Measurements from ENCODE around the gene BARHL1. TPM values are rescaled to one million over a fixed set of nuclear protein-coding genes. Genes with fewer than 3 reads are reported as not detected.

The BARHL1 gene
- polyA plus RNA-seq, 1 donor (not counting 4 experiments of a cell fraction or from before 2014, with no cell fraction given), result not detected

DNA sequence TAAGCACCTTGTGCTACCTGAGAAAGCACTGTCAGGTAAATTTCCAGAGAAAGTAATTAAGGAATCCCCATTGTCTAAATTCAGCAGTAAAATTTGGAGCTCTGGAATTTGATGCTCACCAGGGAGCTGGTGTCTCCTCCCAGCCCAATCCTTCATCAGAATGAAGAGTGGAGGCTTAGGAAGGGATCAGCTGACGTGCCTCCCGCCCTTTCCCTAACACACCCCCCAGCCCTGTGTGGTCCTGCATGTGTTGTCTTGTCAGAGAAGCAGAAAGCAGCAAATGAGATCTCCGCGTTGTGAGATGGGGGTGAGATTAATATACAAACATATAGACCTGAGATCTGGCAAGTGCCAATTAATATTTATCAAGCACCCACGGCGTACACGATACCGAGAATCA is 26.9 kb upstream of the BARHL1 start:
- Histone ChIP-seq H3K4me3 (ENCODE audit: control insufficient read depth in 2 of 3, extremely low read depth in 1 of 3, insufficient read depth in 2 of 3, low read depth in 1 of 3, low read length in 3 of 3) (no peak overlapping the region), H3K9ac (ENCODE audit: control insufficient read depth, extremely low read depth, insufficient read depth, low read length) (no peak overlapping the region), H3K36me3 (ENCODE audit: control insufficient read depth in 2 of 2, extremely low read depth in 1 of 2, insufficient read depth in 2 of 2, low read length in 2 of 2) (no peaks in the 10 kb centered on the region), H3K27me3 (ENCODE audit: control insufficient read depth, extremely low read depth, insufficient read depth, low read length) (peaks cover 35% of the 10 kb centered on the region), H3K4me2 (ENCODE audit: control insufficient read depth, extremely low read depth, insufficient read depth, low read depth, low read length) (no peak overlapping the region), H3K27ac (ENCODE audit: control insufficient read depth, insufficient read depth, low read length) (no peak overlapping the region), H3K79me2 (ENCODE audit: control insufficient read depth, insufficient read depth, low read length) (no peaks in the 10 kb centered on the region), H4K20me1 (ENCODE audit: control insufficient read depth, extremely low read depth, insufficient read depth, low read length) (no peaks in the 10 kb centered on the region), H3K9me3 (ENCODE audit: control insufficient read depth, low read depth, low read length) (no peaks in the 10 kb centered on the region), H3K4me1 (ENCODE audit: control insufficient read depth, extremely low read depth, insufficient read depth, low read length) (no peaks in the 10 kb centered on the region), H3K9me1 (ENCODE audit: control insufficient read depth, extremely low read depth, insufficient read depth, low read length) (no peaks in the 10 kb centered on the region), H2AFZ (ENCODE audit: control insufficient read depth, low read length) (no peak overlapping the region)
- FAIRE-seq (no peak), DNase-seq (ENCODE audit: low read depth, low spot score) (no peak)
- TF ChIP-seq EZH2 (IDR thresholded peaks at IDR 0.05; ENCODE audit: low read length), result no peak
- TF ChIP-seq, protein P1, sequence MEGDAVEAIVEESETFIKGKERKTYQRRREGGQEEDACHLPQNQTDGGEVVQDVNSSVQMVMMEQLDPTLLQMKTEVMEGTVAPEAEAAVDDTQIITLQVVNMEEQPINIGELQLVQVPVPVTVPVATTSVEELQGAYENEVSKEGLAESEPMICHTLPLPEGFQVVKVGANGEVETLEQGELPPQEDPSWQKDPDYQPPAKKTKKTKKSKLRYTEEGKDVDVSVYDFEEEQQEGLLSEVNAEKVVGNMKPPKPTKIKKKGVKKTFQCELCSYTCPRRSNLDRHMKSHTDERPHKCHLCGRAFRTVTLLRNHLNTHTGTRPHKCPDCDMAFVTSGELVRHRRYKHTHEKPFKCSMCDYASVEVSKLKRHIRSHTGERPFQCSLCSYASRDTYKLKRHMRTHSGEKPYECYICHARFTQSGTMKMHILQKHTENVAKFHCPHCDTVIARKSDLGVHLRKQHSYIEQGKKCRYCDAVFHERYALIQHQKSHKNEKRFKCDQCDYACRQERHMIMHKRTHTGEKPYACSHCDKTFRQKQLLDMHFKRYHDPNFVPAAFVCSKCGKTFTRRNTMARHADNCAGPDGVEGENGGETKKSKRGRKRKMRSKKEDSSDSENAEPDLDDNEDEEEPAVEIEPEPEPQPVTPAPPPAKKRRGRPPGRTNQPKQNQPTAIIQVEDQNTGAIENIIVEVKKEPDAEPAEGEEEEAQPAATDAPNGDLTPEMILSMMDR (optimal IDR thresholded peaks at IDR 0.05 in 1 of 3, IDR thresholded peaks at IDR 0.05 in 1 of 3, conservative IDR thresholded peaks at IDR 0.05 in 1 of 3; ENCODE audit: extremely low read depth in 1 of 3, insufficient read depth in 2 of 3, low read length in 3 of 3), result no peak
- dilution Hi-C loops (cut with MboI; ENCODE audit: extremely low pct_ligation_motif_present, low sequenced_read_pairs), result no loop called here

DNA sequence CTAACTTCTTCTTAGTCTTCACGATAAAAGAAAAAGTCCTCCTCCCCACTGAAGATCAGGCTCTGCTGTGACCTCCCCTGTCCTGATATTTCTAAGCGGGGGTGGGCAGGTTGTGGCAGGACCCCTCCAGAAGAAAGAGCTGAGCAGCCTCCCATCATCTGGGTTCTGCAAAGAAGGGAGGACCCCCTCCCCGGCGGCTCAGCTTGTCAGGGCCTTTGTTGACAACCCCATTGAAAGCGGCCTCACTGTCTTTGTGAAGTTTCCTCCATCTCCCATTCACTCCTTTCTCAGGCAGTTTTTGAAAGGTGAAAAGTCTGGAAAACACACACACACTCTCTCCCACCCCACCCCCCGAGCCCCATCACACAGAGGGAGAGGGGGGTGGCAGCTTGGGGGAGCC is 26.2 kb upstream of the BARHL1 start:
- FAIRE-seq (no peak), DNase-seq (ENCODE audit: low read depth, low spot score) (no peak)
- H4K20me1 ChIP-seq (ENCODE audit: control insufficient read depth, extremely low read depth, insufficient read depth, low read length), result no peaks in the 10 kb centered on the region
- dilution Hi-C loops (cut with MboI; ENCODE audit: extremely low pct_ligation_motif_present, low sequenced_read_pairs), result no loop called here
- no peaks in the 10 kb centered on the region for H3K4me1 ChIP-seq (ENCODE audit: control insufficient read depth, extremely low read depth, insufficient read depth, low read length)
- no peak overlapping the region for H3K27ac ChIP-seq (ENCODE audit: control insufficient read depth, insufficient read depth, low read length)
- no peak overlapping the region for H3K9ac ChIP-seq (ENCODE audit: control insufficient read depth, extremely low read depth, insufficient read depth, low read length)
- H3K9me1 ChIP-seq (ENCODE audit: control insufficient read depth, extremely low read depth, insufficient read depth, low read length), result no peaks in the 10 kb centered on the region
- TF ChIP-seq, protein P1 (optimal IDR thresholded peaks at IDR 0.05 in 1 of 3, IDR thresholded peaks at IDR 0.05 in 1 of 3, conservative IDR thresholded peaks at IDR 0.05 in 1 of 3; ENCODE audit: extremely low read depth in 1 of 3, insufficient read depth in 2 of 3, low read length in 3 of 3), result no peak
- no peak for TF ChIP-seq EZH2 (IDR thresholded peaks at IDR 0.05; ENCODE audit: low read length)
- H3K9me3 ChIP-seq (ENCODE audit: control insufficient read depth, low read depth, low read length), result no peaks in the 10 kb centered on the region
- H3K4me2 ChIP-seq (ENCODE audit: control insufficient read depth, extremely low read depth, insufficient read depth, low read depth, low read length), result no peak overlapping the region
- H2AFZ ChIP-seq (ENCODE audit: control insufficient read depth, low read length), result no peak overlapping the region
- H3K27me3 ChIP-seq (ENCODE audit: control insufficient read depth, extremely low read depth, insufficient read depth, low read length), result peaks cover 42% of the 10 kb centered on the region
- no peaks in the 10 kb centered on the region for H3K36me3 ChIP-seq (ENCODE audit: control insufficient read depth in 2 of 2, extremely low read depth in 1 of 2, insufficient read depth in 2 of 2, low read length in 2 of 2)
- no peaks in the 10 kb centered on the region for H3K79me2 ChIP-seq (ENCODE audit: control insufficient read depth, insufficient read depth, low read length)
- H3K4me3 ChIP-seq (ENCODE audit: control insufficient read depth in 2 of 3, extremely low read depth in 1 of 3, insufficient read depth in 2 of 3, low read depth in 1 of 3, low read length in 3 of 3), result no peak overlapping the region
